WTC11 (cell line): ENCODE data around the gene OR52M1.

Source experiments
- ATF2 ChIP-seq: sonication (generic); formaldehyde crosslinking; IDR thresholded peaks from 2 replicates; pipeline ENCODE4 v1.8.1; 2022; ENCODE audit warnings: low read depth, missing genetic modification reagents, borderline replicate concordance
- ZNF512 ChIP-seq: sonication (generic); formaldehyde crosslinking; IDR thresholded peaks from 2 replicates; pipeline ENCODE4 v1.8.1; 2022; ENCODE audit warnings: missing genetic modification reagents, borderline replicate concordance
- TF ChIP-seq, protein P1 (sequence below): fragments of 200-600 bp; IDR thresholded peaks from 2 replicates; pipeline ENCODE4 v1.8.0; 2022; ENCODE audit warnings: antibody characterized with exemption
- TF ChIP-seq, protein P2 (sequence below): sonication (generic); formaldehyde crosslinking; IDR thresholded peaks from 2 replicates; pipeline ENCODE4 v1.8.0; 2022; ENCODE audit warnings: missing genetic modification reagents

DNA sequence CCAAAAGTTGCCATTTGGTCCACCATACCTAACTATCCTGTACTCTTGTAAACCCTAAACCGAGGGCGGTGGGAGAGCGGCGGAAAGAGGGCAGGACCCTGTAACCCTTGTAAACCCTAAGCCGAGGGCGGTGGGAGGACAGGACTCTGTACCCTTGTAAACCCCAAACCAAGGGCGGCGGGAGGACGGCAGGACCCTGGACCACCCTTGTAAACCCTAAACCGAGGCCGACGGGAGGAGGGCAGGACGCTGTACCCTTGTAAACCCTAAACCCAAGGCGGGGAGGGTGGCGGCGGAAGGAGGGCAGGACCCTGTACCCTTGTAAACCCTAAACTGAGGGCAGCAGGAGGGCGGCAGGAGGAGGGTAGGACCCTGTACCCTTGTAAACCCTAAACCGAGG is 24.1 kb downstream of the OR52M1 start:
- no peak for TF ChIP-seq ZNF512 (CRISPR knock-in tag)
- TF ChIP-seq, protein P1, sequence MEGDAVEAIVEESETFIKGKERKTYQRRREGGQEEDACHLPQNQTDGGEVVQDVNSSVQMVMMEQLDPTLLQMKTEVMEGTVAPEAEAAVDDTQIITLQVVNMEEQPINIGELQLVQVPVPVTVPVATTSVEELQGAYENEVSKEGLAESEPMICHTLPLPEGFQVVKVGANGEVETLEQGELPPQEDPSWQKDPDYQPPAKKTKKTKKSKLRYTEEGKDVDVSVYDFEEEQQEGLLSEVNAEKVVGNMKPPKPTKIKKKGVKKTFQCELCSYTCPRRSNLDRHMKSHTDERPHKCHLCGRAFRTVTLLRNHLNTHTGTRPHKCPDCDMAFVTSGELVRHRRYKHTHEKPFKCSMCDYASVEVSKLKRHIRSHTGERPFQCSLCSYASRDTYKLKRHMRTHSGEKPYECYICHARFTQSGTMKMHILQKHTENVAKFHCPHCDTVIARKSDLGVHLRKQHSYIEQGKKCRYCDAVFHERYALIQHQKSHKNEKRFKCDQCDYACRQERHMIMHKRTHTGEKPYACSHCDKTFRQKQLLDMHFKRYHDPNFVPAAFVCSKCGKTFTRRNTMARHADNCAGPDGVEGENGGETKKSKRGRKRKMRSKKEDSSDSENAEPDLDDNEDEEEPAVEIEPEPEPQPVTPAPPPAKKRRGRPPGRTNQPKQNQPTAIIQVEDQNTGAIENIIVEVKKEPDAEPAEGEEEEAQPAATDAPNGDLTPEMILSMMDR = no peak
- TF ChIP-seq ATF2 (CRISPR knock-in tag) = no peak
- TF ChIP-seq, protein P2, sequence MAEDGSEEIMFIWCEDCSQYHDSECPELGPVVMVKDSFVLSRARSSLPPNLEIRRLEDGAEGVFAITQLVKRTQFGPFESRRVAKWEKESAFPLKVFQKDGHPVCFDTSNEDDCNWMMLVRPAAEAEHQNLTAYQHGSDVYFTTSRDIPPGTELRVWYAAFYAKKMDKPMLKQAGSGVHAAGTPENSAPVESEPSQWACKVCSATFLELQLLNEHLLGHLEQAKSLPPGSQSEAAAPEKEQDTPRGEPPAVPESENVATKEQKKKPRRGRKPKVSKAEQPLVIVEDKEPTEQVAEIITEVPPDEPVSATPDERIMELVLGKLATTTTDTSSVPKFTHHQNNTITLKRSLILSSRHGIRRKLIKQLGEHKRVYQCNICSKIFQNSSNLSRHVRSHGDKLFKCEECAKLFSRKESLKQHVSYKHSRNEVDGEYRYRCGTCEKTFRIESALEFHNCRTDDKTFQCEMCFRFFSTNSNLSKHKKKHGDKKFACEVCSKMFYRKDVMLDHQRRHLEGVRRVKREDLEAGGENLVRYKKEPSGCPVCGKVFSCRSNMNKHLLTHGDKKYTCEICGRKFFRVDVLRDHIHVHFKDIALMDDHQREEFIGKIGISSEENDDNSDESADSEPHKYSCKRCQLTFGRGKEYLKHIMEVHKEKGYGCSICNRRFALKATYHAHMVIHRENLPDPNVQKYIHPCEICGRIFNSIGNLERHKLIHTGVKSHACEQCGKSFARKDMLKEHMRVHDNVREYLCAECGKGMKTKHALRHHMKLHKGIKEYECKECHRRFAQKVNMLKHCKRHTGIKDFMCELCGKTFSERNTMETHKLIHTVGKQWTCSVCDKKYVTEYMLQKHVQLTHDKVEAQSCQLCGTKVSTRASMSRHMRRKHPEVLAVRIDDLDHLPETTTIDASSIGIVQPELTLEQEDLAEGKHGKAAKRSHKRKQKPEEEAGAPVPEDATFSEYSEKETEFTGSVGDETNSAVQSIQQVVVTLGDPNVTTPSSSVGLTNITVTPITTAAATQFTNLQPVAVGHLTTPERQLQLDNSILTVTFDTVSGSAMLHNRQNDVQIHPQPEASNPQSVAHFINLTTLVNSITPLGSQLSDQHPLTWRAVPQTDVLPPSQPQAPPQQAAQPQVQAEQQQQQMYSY (CRISPR knock-in tag) = no peak
